SH-SY5Y (cell line): Measurements from ENCODE around the gene RNF214.

ENCODE experiments used
- GATA2 ChIP-seq: IDR thresholded peaks from 2 replicates; pipeline ENCODE4 v1.6.1; 2011; ENCODE audit warnings: mild to moderate bottlenecking, low read depth, low read length
- GATA3 ChIP-seq: IDR thresholded peaks from 2 replicates; pipeline ENCODE4 v1.6.1; 2011; ENCODE audit warnings: low read depth, mild to moderate bottlenecking, low read length, moderate library complexity

GRCh38 chr11:117193130-117194020 lies 39.1 kb upstream of the RNF214 start:
- no peak for TF ChIP-seq GATA2
- no peak for TF ChIP-seq GATA3
